Left ventricle myocardium superior (tissue), 1 donor: ENCODE results near the gene PPIL6. TPM values are rescaled to one million over a fixed set of nuclear protein-coding genes. Genes with fewer than 3 reads are reported as not detected.

Experiments
- ATAC-seq: fragments of 200-7000 bp; cut with Tn5 transposase; one replicate; pipeline ENCODE4 v1.9.1; 2020; ENCODE audit warnings: mild to moderate bottlenecking, moderate library complexity
- DNase-seq: peaks from one replicate; pipeline ENCODE4 v3.0.0-alpha.2; 2020
- intact Hi-C: fragments of 100-400 bp; cut with micrococcal nuclease; formaldehyde crosslinking; loops from one replicate; pipeline ENCODE4 v1.11.0; 2022
- total RNA-seq: library from RNA; stranded (reverse); fragmentation: NEBNext Ultra II Directional; extraction: Animal tissue kit (Norgen Biotek cat#: 25700); gene quantifications from one replicate; pipeline ENCODE4 v1.2.1, GENCODE V29; 2021
- donor health status: DM: no; HTN: yes; CAD: no; lungs with severe emphysema.

PPIL6 gene
- total RNA-seq, 1 donor from 2014 or later, result 2.5 TPM

DNA sequence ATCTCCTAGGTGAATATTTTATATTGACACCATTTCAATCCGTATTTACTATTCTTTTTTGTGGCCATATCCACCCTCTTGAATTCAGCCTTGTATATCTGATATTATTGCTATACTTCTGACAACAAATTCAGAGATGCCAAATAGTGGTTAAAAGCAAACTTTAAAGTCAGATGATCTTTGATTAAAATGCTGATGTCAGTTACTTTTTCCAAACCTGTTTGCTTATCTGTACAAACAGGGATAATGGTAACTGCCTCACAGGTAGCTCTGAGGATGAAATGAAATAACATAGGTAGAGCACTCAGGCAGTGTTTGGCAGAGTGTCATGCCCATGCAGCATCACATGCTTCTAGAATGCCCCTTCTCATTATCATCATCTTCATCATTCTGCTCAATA is 19.2 kb downstream of the PPIL6 start:
- DNase-seq (no peak), ATAC-seq (no peak)
- intact Hi-C loops, result no loop called here

DNA sequence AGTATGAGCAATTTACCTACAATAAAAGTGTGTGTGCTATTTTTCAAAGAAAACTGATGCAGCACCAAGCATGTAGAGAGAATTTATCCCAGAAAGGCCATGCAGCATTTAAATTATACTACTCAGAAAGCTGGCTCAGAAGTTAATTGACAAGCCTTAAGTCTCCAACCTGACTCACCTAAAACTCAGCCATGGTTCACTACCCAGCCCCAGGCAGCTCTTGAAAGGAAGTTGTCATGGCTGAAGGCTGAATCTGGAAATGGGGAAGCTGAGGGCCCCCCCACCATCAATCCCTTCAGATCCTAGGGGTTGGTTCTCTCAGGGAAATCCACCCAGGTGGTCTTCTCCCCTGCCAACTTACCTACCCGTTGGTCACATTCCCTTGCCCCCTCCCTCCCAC is 19.7 kb downstream of the PPIL6 start:
- intact Hi-C loops, result no loop called here
- DNase-seq, result no peak
- ATAC-seq, result no peak

DNA sequence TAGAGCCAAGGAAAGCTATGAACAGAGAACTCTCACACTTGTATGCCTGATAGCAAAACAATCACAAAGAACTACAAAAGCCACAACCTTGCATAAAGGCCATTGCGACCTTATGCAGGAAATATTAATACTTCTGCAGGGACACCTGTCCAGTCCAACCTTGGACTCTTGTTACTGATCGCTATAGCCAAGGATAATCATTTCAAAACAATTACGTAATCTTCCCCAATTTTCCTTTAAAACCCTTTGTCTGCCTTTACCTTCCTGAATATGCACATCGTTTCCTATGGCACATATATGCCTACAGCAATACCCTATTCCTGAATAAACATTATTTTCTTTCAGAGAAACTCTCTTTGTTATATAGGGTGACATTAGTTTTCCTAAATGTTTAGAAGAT is 22.8 kb downstream of the PPIL6 start:
- no peak for DNase-seq
- intact Hi-C loops, result no loop called here
- ATAC-seq, result no peak

DNA sequence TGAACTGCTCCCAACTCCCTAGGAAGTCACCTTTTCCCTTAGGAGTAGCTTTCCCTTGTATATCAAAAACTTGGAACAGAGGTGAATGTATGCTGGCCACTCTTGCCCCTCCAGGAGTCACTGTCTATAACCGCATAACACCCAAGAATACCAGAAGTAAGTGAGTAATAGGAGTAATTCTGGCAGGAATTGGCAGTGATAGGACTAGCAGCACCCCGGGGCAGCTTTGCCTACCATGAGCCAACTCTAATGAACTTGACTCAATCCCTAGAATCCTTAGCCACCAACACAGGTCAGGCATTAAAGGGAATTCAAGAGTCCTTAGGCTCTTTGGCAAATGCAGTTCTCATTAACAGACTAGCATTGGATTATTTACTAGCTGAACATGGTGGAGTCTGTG is 29.4 kb downstream of the PPIL6 start:
- no peak for DNase-seq
- ATAC-seq, result no peak
- intact Hi-C loops, result no loop called here

DNA sequence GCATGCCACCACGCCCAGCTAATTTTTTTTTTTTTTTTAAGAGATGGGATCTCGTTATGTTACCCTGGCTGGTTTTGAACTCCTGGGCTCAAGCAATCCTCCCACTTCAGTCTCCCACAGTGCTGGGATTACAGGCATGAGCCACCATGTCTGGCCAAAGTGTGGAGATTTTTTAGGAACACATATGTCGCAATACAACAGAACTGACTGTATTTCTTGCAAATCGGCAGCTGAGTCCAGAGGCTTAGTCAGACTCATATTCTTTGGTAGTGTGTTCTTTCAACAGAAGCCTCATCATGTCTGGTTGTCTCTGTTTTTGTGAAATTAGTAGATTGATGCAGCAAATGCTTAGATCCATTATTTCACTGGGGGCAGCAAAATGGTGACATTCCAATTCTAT is 34.2 kb downstream of the PPIL6 start:
- ATAC-seq (no peak), DNase-seq (no peak)
- intact Hi-C loops, result no loop called here

DNA sequence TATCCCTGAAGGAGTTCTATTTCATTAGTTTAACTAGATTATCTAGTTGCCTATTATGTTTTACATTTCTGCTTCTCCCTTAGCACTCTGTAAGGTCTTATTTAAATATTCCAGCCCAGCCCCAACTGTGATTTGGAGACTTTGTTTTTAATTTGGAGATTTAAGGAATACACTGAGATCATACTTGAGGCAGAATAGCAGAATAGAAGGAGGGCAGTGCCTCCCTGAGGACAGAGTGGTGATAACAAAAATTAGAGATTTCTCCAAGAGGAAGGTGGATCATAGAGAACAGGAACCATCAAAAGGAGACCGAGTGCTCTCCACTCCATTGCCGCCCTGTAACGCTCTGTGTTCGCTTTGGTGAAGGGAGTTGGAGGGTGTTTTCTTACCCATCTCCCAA is 43.4 kb downstream of the PPIL6 start:
- intact Hi-C loops, result no loop called here

DNA sequence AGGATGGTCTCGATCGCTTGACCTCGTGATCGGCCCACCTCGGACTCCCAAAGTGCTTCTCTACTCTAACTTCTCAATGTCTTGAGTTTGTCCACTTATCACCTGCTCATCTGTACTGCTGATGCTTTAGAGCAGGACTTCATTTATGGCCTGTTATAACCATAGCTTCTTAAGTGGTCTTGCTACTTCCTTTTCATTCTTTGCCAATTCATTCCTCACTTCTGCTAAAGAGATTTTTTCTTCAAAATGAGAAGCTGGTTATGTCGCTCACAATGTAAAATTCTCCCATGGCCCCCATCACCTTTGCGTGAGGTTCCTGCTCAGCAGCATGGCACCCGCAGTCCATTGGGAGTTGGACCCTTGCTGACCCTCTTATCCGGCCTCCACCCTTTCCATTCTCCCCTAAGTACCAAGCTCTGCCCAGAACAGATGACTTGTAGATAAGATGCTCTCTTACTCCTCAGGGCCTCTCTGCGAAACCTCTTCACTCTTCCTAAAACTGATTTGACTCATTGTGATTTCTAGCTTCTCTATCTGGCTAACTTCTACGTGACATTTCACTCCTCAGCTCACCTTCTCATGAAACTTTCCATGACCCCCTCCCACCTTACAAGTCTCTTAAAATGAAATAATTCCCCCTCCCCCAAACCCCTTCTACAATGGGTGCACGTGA is 44.2 kb downstream of the PPIL6 start:
- intact Hi-C loops, result no loop called here
- ATAC-seq, result no peak
- DNase-seq, result no peak

More for the DNA sequence above, 43.4 kb downstream of the PPIL6 start:
- DNase-seq (no peak), ATAC-seq (peak; percentile 47)

DNA sequence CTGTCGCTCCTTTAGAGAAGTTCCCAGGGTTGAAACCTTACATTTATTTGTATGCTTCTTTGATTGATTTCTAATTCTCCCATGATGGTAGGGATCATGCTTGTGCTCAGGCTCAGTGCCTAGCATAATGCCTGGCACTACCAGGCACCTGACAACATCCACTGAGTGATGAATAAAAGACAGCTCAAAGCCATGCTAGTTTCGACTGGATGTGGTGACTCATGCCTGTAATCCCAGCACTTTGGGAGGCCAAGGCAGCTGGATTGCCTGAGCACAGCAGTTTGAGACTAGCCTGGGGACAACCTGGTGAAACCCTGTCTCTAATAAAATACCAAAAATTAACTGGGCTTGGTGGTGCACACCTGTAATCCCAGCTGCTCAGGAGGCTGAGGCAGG is 46.5 kb downstream of the PPIL6 start:
- ATAC-seq, result no peak
- no peak for DNase-seq
- intact Hi-C loops, result no loop called here

DNA sequence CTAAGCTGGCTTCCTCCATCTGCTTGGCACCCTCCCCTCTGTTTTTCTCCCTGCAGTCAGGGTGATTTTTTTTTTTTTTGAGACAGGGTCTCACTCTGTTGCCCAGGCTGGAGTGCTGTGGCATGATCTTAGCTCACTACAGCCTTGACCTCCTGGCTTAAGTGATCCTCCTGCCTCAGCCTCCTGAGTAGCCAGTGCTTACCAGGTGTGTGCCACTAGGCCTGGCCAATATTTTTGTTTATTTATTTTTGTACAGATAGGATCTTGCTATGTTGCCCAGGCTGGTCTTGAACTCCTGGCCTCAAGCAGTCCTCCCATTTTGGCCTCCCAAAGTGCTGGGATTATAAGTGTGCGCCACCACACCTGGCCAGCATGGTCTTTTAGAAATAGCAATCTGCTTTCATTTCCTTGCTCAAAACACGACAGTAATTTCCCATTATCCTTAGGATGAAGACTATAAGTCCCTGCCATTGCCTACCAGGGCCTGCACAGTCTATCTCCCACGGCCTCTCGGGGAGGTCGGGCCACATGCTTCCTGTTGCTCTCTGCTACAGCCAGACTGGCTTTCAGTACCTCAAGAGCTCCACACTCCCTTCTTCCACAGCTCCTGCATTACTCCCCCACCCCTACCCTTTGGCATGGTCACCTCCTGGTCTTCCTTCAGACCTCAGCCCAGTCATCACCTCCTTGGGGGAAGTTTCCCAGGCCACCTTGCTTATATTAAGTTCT is 47.1 kb downstream of the PPIL6 start:
- no peak for DNase-seq
- intact Hi-C loops, result no loop called here
- ATAC-seq, result no peak

DNA sequence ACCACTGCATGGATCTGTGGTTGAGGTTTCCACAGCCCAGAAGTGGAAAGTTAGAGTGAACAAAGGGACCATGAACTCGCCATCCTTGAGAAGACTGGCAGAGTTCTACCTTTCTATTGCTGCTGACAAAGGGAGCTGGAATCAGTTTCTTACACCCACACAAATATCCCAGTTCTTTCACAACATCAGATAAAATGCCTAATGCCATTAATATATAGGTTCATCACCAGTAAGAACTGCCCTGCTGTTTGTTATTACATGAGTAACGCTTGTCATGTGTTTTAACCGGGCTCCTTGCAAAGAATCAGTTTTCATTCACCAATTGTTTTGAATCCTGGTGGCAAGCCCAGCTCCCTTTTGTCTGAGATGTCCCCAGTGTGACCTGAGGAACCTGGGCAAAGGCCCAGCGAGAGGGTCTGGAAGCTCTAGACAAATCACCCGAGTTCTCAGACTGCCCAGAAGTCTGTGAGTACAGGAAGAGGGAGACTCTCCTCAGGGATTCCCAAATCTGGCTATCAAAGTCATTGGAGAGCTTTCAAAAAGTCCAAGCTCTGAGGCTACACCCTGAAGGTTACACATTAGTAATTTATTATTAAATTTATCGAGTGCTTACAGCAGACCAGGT is 50.7 kb downstream of the PPIL6 start:
- intact Hi-C loops, result no loop called here
- DNase-seq (peak; percentile 34), ATAC-seq (peak; percentile 57)

DNA sequence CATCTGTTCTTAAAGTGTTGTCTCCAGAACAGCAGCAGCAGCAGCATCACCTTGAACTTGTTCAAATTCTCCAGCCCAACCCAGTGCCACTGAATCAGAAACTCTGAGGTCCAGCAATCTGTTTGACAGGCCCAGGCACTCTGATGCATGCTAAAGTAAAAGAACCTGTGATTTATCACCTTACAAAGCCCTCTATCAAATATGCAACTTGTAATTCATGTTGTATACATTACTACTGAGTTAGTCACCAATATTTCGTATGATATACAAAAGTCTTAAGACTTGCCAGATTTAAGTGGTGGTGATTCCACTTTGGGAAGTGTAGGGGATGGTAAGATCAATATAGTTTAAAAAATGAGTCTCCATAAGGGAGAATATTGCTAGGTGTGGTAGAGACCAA is 52.2 kb downstream of the PPIL6 start:
- intact Hi-C loops, result no loop called here
- DNase-seq (no peak), ATAC-seq (no peak)

DNA sequence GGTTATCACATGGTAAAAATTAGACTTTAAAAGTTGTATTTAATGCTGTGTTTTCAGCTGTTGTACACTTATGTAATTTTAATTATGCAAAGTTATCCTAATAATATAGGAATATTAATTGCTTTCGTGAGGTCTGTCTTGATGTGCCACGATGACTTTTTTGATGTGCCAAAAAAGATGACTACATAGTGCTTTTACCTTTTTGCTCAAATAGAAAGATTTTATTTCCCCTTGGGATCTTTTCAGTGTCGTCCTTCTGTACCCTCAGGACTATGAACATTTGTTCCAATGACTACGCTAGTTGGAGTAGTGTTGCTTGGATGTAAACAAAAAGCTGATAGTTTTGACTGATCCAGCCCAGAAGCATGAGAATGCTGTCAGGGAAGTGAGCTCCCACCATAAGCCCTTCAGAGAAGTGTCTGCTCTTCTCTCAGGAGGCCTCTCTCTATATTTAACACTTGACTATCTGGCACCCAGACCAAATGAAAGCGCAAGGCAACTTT is 56.9 kb downstream of the PPIL6 start:
- ATAC-seq (no peak), DNase-seq (no peak)
- intact Hi-C loops, result no loop called here

DNA sequence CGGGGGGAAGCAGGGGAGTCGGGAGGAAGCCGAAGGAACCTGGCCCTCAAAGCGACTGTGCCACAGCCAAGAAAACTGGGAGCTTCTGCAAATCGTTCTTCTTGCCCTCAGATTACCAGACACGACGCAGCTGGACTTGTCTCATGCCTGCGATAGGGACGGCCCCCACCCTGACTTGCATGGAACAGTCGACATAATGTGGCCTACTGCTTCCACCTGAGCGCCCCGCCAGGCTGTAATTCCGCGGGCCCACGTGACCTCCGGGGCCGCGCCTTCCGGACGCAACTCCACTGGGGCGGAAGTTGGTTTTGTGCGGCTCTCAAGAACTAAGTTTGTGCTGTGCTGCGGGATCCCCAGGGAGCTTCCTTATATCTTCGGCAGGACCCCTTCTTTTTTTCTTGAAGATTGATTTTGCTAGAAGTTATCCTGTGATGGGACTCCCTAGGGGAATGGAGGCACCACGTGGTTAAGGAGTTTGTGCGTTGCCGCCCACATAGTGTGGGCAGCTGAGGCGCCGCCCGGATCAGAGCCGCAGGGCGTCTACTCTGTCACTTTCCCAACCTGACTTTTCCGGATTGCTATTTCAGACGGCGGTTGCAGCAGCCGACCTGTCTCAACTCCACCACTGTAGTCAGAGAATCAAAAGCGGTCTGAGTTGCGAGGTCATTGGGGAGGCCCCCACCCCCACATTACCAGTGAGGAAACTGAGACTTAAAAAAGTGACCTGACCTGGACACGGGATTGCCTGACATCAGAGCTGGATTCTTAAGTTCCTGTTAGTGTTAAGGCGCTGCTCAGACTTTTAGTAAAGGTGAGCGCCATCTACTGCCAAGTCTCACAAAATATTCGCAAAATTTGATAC is 57.6 kb downstream of the PPIL6 start:
- DNase-seq, result peak; percentile 96
- peak; percentile 93 for ATAC-seq
- intact Hi-C loops, result no loop called here

DNA sequence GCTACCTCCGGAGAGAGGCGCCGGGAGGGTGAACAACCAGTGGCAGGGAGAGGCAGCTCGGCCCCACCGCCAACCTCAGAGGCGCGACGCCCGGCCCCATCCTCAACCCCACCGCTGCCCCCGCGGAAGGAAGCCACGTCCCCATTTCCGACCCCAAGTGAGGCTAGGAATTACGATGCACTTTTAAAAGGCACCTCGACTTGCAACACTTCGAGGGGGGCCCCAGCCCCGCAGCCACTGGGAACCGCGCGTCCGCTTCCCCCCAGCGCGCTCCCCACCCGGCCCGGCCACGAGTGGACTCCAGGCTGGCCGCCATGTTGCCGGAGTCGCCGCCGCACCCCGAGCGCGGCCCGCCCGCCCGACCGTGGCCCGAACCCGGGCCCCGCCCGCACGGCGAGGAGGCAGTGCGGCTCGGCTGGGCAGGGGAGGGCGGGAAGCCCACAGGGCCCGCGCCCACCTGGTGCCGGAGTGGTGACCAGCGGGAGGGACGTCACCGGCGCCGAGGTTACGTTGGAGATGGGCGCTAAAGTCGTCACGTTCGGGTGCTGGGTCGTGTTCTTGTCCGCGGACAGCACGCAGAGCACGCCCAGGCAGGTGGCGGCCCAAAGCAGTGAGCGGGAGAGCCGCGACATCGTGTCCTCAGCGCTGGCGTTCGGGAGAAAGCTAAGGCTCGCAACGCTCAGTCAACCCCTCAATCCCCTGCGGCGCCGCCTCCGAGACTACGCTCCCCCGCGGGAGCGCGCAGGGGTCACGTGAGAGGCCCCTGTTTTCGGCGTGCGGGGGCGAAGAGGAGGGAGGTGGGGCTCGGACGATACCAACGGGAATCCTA is 58.5 kb downstream of the PPIL6 start, which contains the start of gene CD164:
Gene CD164, minus strand, starts transcription at position 721 of the 829 bp plus-strand sequence. Its CDS starts 89 bp downstream, at position 632.
- DNase-seq (peak; percentile 95), ATAC-seq (peak; percentile 93)
- intact Hi-C loops, result no loop called here

DNA sequence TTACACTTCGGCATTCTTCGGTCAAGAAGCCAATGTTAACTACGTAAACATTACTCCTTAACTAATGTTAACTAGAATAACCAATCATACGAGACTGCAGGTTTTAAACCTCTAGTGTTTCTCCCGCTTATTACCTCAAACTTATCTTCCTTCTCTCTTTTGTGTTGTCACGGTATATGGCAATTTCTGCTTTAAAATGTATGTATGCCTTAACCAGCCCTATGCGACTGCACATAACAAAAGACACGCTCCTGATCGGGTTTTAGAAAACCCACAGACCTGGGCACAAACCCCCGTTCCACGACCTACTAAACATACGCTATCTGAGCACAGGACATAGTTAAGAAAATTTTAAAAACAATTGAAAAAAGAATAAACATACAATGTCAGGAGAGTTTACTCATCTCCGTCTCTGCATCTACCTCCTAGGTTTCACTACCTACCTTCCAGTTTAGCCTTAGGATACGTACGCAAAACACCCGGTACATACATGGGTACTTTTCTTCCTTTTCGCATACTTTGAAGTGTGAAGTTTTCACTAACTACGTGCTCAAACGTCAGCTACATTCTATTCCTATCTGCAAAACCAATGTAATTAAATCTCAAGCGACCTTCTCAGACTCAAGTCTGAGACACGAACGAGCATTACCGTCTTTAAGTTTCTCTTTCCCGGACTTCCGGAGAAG is 59.2 kb downstream of the PPIL6 start:
- intact Hi-C loops, result no loop called here
- DNase-seq (no peak), ATAC-seq (no peak)

DNA sequence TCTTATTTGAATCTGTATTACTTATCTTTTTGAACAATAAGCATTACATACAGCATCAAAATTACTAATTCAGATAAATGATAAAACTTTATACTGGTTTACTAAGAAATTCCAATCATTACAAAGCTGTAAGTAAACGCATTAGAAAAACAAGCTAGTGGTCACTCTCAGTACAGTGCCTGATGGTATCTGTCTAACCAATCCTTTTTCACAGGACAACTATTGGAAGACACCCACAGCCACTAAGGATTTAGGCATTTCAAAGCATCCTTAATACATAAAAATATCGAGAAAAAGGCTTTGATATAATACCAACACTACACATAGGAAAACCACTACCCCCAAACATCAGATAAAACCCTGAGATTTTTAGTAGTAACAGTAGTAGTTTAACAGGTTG is 60.7 kb downstream of the PPIL6 start:
- ATAC-seq (no peak), DNase-seq (no peak)
- intact Hi-C loops, result no loop called here

DNA sequence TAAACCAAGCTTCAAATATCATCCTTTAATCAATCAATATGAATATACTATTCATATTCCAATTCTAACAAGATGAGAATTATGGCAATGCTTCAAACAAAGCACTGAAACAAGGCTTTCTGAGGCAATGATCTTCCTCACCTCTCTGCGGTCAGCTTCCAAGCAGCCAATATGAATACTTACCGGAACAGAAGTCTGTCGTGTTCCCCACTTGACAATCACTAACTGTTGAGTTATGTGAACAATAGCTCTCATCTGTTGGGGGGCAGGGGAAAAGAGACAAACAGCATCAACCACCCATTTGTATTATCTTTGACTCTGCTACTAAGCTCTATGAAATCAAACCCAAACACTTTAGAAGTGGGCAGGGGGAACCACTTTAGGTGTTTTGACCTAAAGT is 62.7 kb downstream of the PPIL6 start:
- intact Hi-C loops, result no loop called here
- ATAC-seq (no peak), DNase-seq (no peak)

DNA sequence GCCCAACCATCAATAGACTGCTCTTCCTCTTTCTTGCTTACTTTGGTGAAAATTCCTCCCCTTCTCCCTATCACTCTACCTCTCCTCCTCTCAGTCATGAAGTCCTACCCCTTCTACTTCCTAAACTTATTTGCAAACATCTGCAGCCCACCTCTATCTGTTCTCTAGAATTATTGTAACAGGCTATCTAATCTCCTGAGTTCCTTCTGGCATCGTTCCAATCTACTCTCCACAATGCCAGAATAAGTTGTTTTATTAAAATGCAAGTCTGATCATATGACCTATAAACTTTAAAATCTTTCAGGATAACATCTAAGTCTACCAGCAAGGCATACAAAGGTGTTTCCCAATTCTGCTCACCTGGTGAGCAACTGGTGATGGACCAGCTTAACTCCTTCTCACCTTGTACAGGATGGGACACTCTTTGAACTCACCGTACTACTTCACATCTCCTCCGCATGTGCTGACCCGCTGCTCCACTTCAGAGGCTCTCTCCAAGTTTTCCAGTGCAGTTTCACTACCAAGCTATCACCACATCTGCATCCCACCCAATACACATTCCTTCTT is 66.0 kb downstream of the PPIL6 start:
- no peak for DNase-seq
- no peak for ATAC-seq
- intact Hi-C loops, result no loop called here
